Memory B cell (primary cell): ENCODE measurements around the gene CHD2.
"Not testable (repeated sequence)": the region's sequence is repeated elsewhere in the genome, so short reads cannot be mapped to it uniquely, and the experiment has no call there.

ENCODE experiments used
- ATAC-seq: fragments of 150-1000 bp; cut with Tn5 transposase; 2 replicates; pipeline ENCODE4 v1.10.0; 2021; ENCODE audit warnings: low read depth, mild to moderate bottlenecking, moderate library complexity
- DNase-seq, 2 donors: peaks; one replicate each; pipeline ENCODE4 v3.0.0; 2022; ENCODE audit warnings: low spot score in 2 of 2
- H3K27ac Mint-ChIP-seq: one replicate; pipeline ENCODE4 v1.8.0; 2022; ENCODE audit warnings: mild to moderate bottlenecking, moderate library complexity, mixed read lengths
- H3K27me3 Mint-ChIP-seq: one replicate; pipeline ENCODE4 v1.8.0; 2022; ENCODE audit warnings: mixed read lengths
- H3K36me3 Mint-ChIP-seq: one replicate; pipeline ENCODE4 v1.8.0; 2022; ENCODE audit warnings: mild to moderate bottlenecking, mixed read lengths
- H3K4me1 Mint-ChIP-seq: one replicate; pipeline ENCODE4 v1.8.0; 2022; ENCODE audit warnings: mixed read lengths
- H3K4me3 Mint-ChIP-seq: one replicate; pipeline ENCODE4 v1.8.0; 2022; ENCODE audit warnings: mild to moderate bottlenecking, moderate library complexity, mixed read lengths
- H3K9me3 Mint-ChIP-seq: one replicate; pipeline ENCODE4 v1.8.0; 2022; ENCODE audit warnings: mixed read lengths

The CHD2 gene

GRCh38 chr15:93055211-93055610 is 155.1 kb downstream of the CHD2 start:
- Mint-ChIP-seq H3K4me1 (no peaks in the 10 kb centered on the region), H3K27ac (no peak overlapping the region), H3K9me3 (no peaks in the 10 kb centered on the region), H3K27me3 (peaks cover 4% of the 10 kb centered on the region), H3K4me3 (no peak overlapping the region), H3K36me3 (no peaks in the 10 kb centered on the region)
- no peak for DNase-seq
- ATAC-seq = no peak

GRCh38 chr15:93056836-93057235 is 156.7 kb downstream of the CHD2 start:
- H3K27me3 Mint-ChIP-seq = peaks cover 4% of the 10 kb centered on the region
- H3K36me3 Mint-ChIP-seq = no peaks in the 10 kb centered on the region
- H3K27ac Mint-ChIP-seq = no peak overlapping the region

GRCh38 chr15:93057618-93058017 is 157.5 kb downstream of the CHD2 start:
- Mint-ChIP-seq H3K27me3 (peaks cover 3% of the 10 kb centered on the region), H3K27ac (no peak overlapping the region)

More at GRCh38 chr15:93056836-93057235, 156.7 kb downstream of the CHD2 start:
- ATAC-seq (no peak), DNase-seq (no peak)
- no peak overlapping the region for H3K4me3 Mint-ChIP-seq
- no peaks in the 10 kb centered on the region for H3K4me1 Mint-ChIP-seq
- no peaks in the 10 kb centered on the region for H3K9me3 Mint-ChIP-seq

GRCh38 chr15:93058128-93058527 is 158.0 kb downstream of the CHD2 start:
- H3K27ac Mint-ChIP-seq = no peak overlapping the region
- H3K4me3 Mint-ChIP-seq = no peak overlapping the region
- DNase-seq = no peak
- H3K27me3 Mint-ChIP-seq = peaks cover 3% of the 10 kb centered on the region
- no peaks in the 10 kb centered on the region for H3K4me1 Mint-ChIP-seq
- no peaks in the 10 kb centered on the region for H3K9me3 Mint-ChIP-seq
- no peaks in the 10 kb centered on the region for H3K36me3 Mint-ChIP-seq
- ATAC-seq = no peak

More at GRCh38 chr15:93057618-93058017, 157.5 kb downstream of the CHD2 start:
- no peak for ATAC-seq
- Mint-ChIP-seq H3K9me3 (no peaks in the 10 kb centered on the region), H3K36me3 (no peaks in the 10 kb centered on the region), H3K4me3 (no peak overlapping the region), H3K4me1 (no peaks in the 10 kb centered on the region)
- DNase-seq = no peak

- no peak for ATAC-seq
- no peaks in the 10 kb centered on the region for H3K9me3 Mint-ChIP-seq
- no peak overlapping the region for H3K4me3 Mint-ChIP-seq
- no peaks in the 10 kb centered on the region for H3K4me1 Mint-ChIP-seq
- no peaks in the 10 kb centered on the region for H3K36me3 Mint-ChIP-seq
- no peak overlapping the region for H3K27ac Mint-ChIP-seq
- peaks cover 3% of the 10 kb centered on the region for H3K27me3 Mint-ChIP-seq
- DNase-seq = no peak
Measured at GRCh38 chr15:93058904-93059427, 158.8 kb downstream of the CHD2 start.

GRCh38 chr15:93059442-93059841 is 159.3 kb downstream of the CHD2 start:
- Mint-ChIP-seq H3K27me3 (peaks cover 3% of the 10 kb centered on the region), H3K36me3 (no peaks in the 10 kb centered on the region), H3K4me1 (no peaks in the 10 kb centered on the region), H3K4me3 (no peak overlapping the region), H3K9me3 (no peaks in the 10 kb centered on the region), H3K27ac (no peak overlapping the region)
- ATAC-seq (no peak), DNase-seq (no peak)

- H3K4me1 Mint-ChIP-seq = no peaks in the 10 kb centered on the region
- ATAC-seq = no peak
- H3K27me3 Mint-ChIP-seq = peaks cover 3% of the 10 kb centered on the region
- DNase-seq = no peak
- no peak overlapping the region for H3K27ac Mint-ChIP-seq
- no peaks in the 10 kb centered on the region for H3K36me3 Mint-ChIP-seq
- H3K4me3 Mint-ChIP-seq = no peak overlapping the region
- H3K9me3 Mint-ChIP-seq = no peaks in the 10 kb centered on the region
Measured at GRCh38 chr15:93060336-93061248, 160.5 kb downstream of the CHD2 start.

- DNase-seq, H3K27ac Mint-ChIP-seq, ATAC-seq, H3K4me3 Mint-ChIP-seq, H3K4me1 Mint-ChIP-seq, H3K27me3 Mint-ChIP-seq, H3K36me3 Mint-ChIP-seq, H3K9me3 Mint-ChIP-seq: not testable (repeated sequence)
Measured at GRCh38 chr15:93062628-93063261, 162.6 kb downstream of the CHD2 start.

GRCh38 chr15:93063262-93063671 is 163.1 kb downstream of the CHD2 start:
- DNase-seq (no peak), ATAC-seq (no peak)
- no peaks in the 10 kb centered on the region for H3K9me3 Mint-ChIP-seq
- H3K4me1 Mint-ChIP-seq = no peaks in the 10 kb centered on the region
- H3K27me3 Mint-ChIP-seq = peaks cover 5% of the 10 kb centered on the region
- H3K4me3 Mint-ChIP-seq = no peak overlapping the region
- H3K27ac Mint-ChIP-seq = no peak overlapping the region
- H3K36me3 Mint-ChIP-seq = no peaks in the 10 kb centered on the region

GRCh38 chr15:93063796-93064690 is 163.9 kb downstream of the CHD2 start:
- no peak overlapping the region for H3K4me3 Mint-ChIP-seq
- H3K27ac Mint-ChIP-seq = no peak overlapping the region
- H3K27me3 Mint-ChIP-seq = peaks cover 7% of the 10 kb centered on the region
- H3K9me3 Mint-ChIP-seq = no peaks in the 10 kb centered on the region
- no peaks in the 10 kb centered on the region for H3K4me1 Mint-ChIP-seq
- no peaks in the 10 kb centered on the region for H3K36me3 Mint-ChIP-seq
- ATAC-seq = no peak
- DNase-seq = no peak

- Mint-ChIP-seq H3K36me3 (no peaks in the 10 kb centered on the region), H3K9me3 (no peaks in the 10 kb centered on the region), H3K27ac (no peak overlapping the region), H3K27me3 (peaks cover 9% of the 10 kb centered on the region), H3K4me3 (no peak overlapping the region), H3K4me1 (no peaks in the 10 kb centered on the region)
- no peak for DNase-seq
- no peak for ATAC-seq
Measured at GRCh38 chr15:93065641-93066045, 165.5 kb downstream of the CHD2 start.

- ATAC-seq (no peak), DNase-seq (no peak)
- Mint-ChIP-seq H3K27me3 (peaks cover 10% of the 10 kb centered on the region), H3K27ac (no peak overlapping the region), H3K9me3 (no peaks in the 10 kb centered on the region), H3K36me3 (no peaks in the 10 kb centered on the region), H3K4me1 (no peaks in the 10 kb centered on the region), H3K4me3 (no peak overlapping the region)
Measured at GRCh38 chr15:93066224-93066681, 166.1 kb downstream of the CHD2 start.

- no peak for ATAC-seq
- Mint-ChIP-seq H3K9me3 (no peaks in the 10 kb centered on the region), H3K4me1 (no peaks in the 10 kb centered on the region), H3K27ac (no peak overlapping the region), H3K36me3 (no peaks in the 10 kb centered on the region), H3K27me3 (peaks cover 14% of the 10 kb centered on the region), H3K4me3 (no peak overlapping the region)
- no peak for DNase-seq
Measured at GRCh38 chr15:93066834-93067648, 166.9 kb downstream of the CHD2 start.
